GM23248 (cell line): ENCODE results near the gene CRTC2. TPM values are rescaled to one million over a fixed set of nuclear protein-coding genes. Genes with fewer than 3 reads are reported as not detected.

Experiments
- DNase-seq: peaks from one replicate; pipeline ENCODE4 v3.0.0-alpha.2; 2015
- H2AFZ ChIP-seq: fragments of 200-600 bp; sonication (generic); 2 replicates; pipeline ENCODE4 v1.6.1; 2016; ENCODE audit warnings: antibody characterized with exemption
- H3F3A ChIP-seq: fragments of 200-600 bp; sonication (generic); 2 replicates; pipeline ENCODE4 v1.6.1; 2016; ENCODE audit warnings: mild to moderate bottlenecking, antibody characterized with exemption, mixed run types; ENCODE audit not compliant: insufficient read depth
- H3K27ac ChIP-seq: fragments of 200-600 bp; sonication (generic); 2 replicates; pipeline ENCODE4 v1.5.1; 2016; ENCODE audit warnings: mild to moderate bottlenecking
- H3K27me3 ChIP-seq: fragments of 200-600 bp; sonication (generic); replicated peaks from 2 replicates; pipeline ENCODE4 v1.6.1; 2016; ENCODE audit warnings: mild to moderate bottlenecking; ENCODE audit not compliant: insufficient read depth
- H3K36me3 ChIP-seq: fragments of 200-600 bp; sonication (generic); 2 replicates; pipeline ENCODE4 v1.6.1; 2016; ENCODE audit warnings: low read depth, mild to moderate bottlenecking
- H3K4me1 ChIP-seq: fragments of 200-600 bp; sonication (generic); 2 replicates; pipeline ENCODE4 v1.6.1; 2016; ENCODE audit warnings: mild to moderate bottlenecking; ENCODE audit not compliant: insufficient read depth
- H3K4me2 ChIP-seq: fragments of 200-600 bp; sonication (generic); one replicate; pipeline ENCODE4 v1.6.1; 2016; ENCODE audit warnings: mild to moderate bottlenecking; ENCODE audit not compliant: unreplicated experiment
- H3K4me3 ChIP-seq: fragments of 200-600 bp; sonication (generic); 2 replicates; pipeline ENCODE4 v1.5.1; 2016; ENCODE audit warnings: mild to moderate bottlenecking
- H3K79me2 ChIP-seq: fragments of 200-600 bp; sonication (generic); 2 replicates; pipeline ENCODE4 v1.6.1; 2016; ENCODE audit warnings: mild to moderate bottlenecking; ENCODE audit not compliant: insufficient read depth
- H3K9ac ChIP-seq: fragments of 200-600 bp; sonication (generic); 2 replicates; pipeline ENCODE4 v1.6.1; 2016; ENCODE audit warnings: mild to moderate bottlenecking
- H3K9me2 ChIP-seq: fragments of 200-600 bp; sonication (generic); 2 replicates; pipeline ENCODE4 v1.6.1; 2016; ENCODE audit warnings: mixed run types, mild to moderate bottlenecking, moderate library complexity; ENCODE audit not compliant: insufficient read depth
- H3K9me3 ChIP-seq: fragments of 200-600 bp; sonication (generic); one replicate; pipeline ENCODE4 v1.6.1; 2017; ENCODE audit warnings: low read depth
- H4K20me1 ChIP-seq: fragments of 200-600 bp; sonication (generic); 2 replicates; pipeline ENCODE4 v1.6.0; 2016; ENCODE audit not compliant: insufficient read depth
- EZH2 ChIP-seq: fragments of 200-600 bp; sonication (generic); IDR thresholded peaks from 2 replicates; pipeline ENCODE4 v1.6.1; 2018; ENCODE audit warnings: antibody characterized with exemption, mild to moderate bottlenecking; ENCODE audit not compliant: insufficient read depth, poor library complexity, severe bottlenecking
- EZH2phosphoT487 ChIP-seq: fragments of 200-600 bp; sonication (generic); IDR thresholded peaks from 2 replicates; pipeline ENCODE4 v1.6.1; 2018; ENCODE audit warnings: antibody characterized with exemption, moderate library complexity, mild to moderate bottlenecking, low read depth; ENCODE audit not compliant: insufficient read depth
- WGBS, 2 experiments: methylation state at CpG; one replicate each; pipeline ENCODE4 v1.1.6; 2015 to 2017; ENCODE audit warnings: low lambda C conversion rate in 2 of 2, low coverage in 1 of 2; ENCODE audit errors: missing lambda C conversion rate in 2 of 2; 5-methylcytosine and 5-hydroxymethylcytosine counted together
- in situ Hi-C: fragments of 300-500 bp; cut with MboI; formaldehyde crosslinking; loops from 2 replicates; pipeline ENCODE4 v1.15.0; 2020
- polyA plus RNA-seq: library from polyadenylated mRNA; unstranded; fragments of >200 nt; fragmentation: Nextera tagmentation; extraction: Ambion mirVana; gene quantifications from 2 replicates; pipeline ENCODE4 v1.2.1, GENCODE V29; 2016
- total RNA-seq: library from RNA; depleted of rRNA; stranded (reverse); fragments of >200 nt; shearing (Covaris generic); gene quantifications from 2 replicates; pipeline ENCODE4 v1.2.3, GENCODE V29; 2014

The CRTC2 gene
- total and polyA plus RNA-seq, 2 experiments from 2014 or later = 7.5 to 21.0 TPM

DNA sequence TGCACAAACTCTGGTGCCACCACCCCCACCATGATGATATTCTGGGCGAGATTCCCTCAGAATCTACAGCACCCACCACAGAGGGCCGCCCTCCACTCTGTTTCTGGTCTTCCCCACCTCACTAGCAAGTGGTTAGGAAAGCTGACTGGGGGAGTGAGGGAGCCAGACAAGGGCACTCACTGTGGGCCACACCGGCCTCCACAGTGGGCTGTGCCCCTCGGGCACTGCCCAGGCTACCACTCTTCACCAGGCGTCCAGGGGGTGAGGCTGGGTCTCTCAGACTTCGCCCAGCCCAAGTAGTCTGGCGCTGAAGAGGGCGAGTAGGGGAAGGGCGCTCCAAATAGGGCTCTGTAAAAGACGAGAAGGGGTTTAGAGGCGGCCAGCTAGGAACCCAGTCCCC lies 24.5 kb downstream of the CRTC2 start:
- H3K9ac ChIP-seq = no peak overlapping the region
- no peaks in the 10 kb centered on the region; the same call in 1 of the 2 replicates for H3K36me3 ChIP-seq
- H3K79me2 ChIP-seq = no peaks in the 10 kb centered on the region
- H3K9me3 ChIP-seq = no peaks in the 10 kb centered on the region
- no peak overlapping the region for H3K27ac ChIP-seq
- H3F3A ChIP-seq = 0 out of 2 replicates have a peak, but pooled peaks cover 9% of the 10 kb centered on the region
- no peaks in the 10 kb centered on the region for H3K9me2 ChIP-seq
- WGBS, 2 experiments = 92 to 95% methylated on average over 11 of the region's 11 CpGs
- no peak overlapping the region for H2AFZ ChIP-seq
- no peak overlapping the region for H3K4me2 ChIP-seq
- H3K27me3 ChIP-seq = no peaks in the 10 kb centered on the region
- peaks cover 2% of the 10 kb centered on the region; the same call in 1 of the 2 replicates for H3K4me1 ChIP-seq
- H3K4me3 ChIP-seq = no peak overlapping the region
- no peak for TF ChIP-seq EZH2
- no peak for TF ChIP-seq EZH2phosphoT487
- DNase-seq = no peak
- H4K20me1 ChIP-seq = no peaks in the 10 kb centered on the region
- in situ Hi-C loops = no loop called here

GRCh38 chr1:153933430-153933829 lies 25.0 kb downstream of the CRTC2 start:
- H3K36me3 ChIP-seq = no peaks in the 10 kb centered on the region; the same call in 1 of the 2 replicates
- 87 to 93% methylated on average over 7 to 13 of the region's 14 CpGs for WGBS, 2 experiments
- DNase-seq = no peak

GRCh38 chr1:153932156-153933131 lies 26.0 kb downstream of the CRTC2 start:
- 0 out of 2 replicates have a peak, but pooled peaks cover 9% of the 10 kb centered on the region for H3F3A ChIP-seq
- H3K27ac ChIP-seq = no peak overlapping the region
- no peaks in the 10 kb centered on the region for H3K27me3 ChIP-seq
- 93 to 94% methylated on average over 18 of the region's 18 CpGs for whole genome bisulfite sequencing, 2 experiments
- peaks cover 8% of the 10 kb centered on the region; the same call in 1 of the 2 replicates for H3K4me1 ChIP-seq
- H3K4me2 ChIP-seq = no peak overlapping the region
- H3K9me3 ChIP-seq = no peaks in the 10 kb centered on the region
- no peak overlapping the region for H3K9ac ChIP-seq
- H3K4me3 ChIP-seq = no peak overlapping the region
- no peaks in the 10 kb centered on the region; the same call in 1 of the 2 replicates for H3K36me3 ChIP-seq
- no peaks in the 10 kb centered on the region for H3K9me2 ChIP-seq
- H3K79me2 ChIP-seq = no peaks in the 10 kb centered on the region
- no peak for DNase-seq
- in situ Hi-C loops = no loop called here
- TF ChIP-seq EZH2 = no peak
- no peak for TF ChIP-seq EZH2phosphoT487
- H4K20me1 ChIP-seq = no peaks in the 10 kb centered on the region
- H2AFZ ChIP-seq = no peak overlapping the region

More at GRCh38 chr1:153933430-153933829, 25.0 kb downstream of the CRTC2 start:
- H3K27ac ChIP-seq = no peak overlapping the region
- H3K9me2 ChIP-seq = no peaks in the 10 kb centered on the region
- no peaks in the 10 kb centered on the region for H4K20me1 ChIP-seq
- TF ChIP-seq EZH2phosphoT487 (no peak), EZH2 (no peak)
- 0 out of 2 replicates have a peak, but pooled peaks cover 9% of the 10 kb centered on the region for H3F3A ChIP-seq
- no peaks in the 10 kb centered on the region for H3K9me3 ChIP-seq
- H3K79me2 ChIP-seq = no peaks in the 10 kb centered on the region
- no peak overlapping the region for H3K4me3 ChIP-seq
- no peak overlapping the region for H3K9ac ChIP-seq
- no peaks in the 10 kb centered on the region for H3K27me3 ChIP-seq
- in situ Hi-C loops = no loop called here
- no peak overlapping the region for H2AFZ ChIP-seq
- H3K4me2 ChIP-seq = no peak overlapping the region
- H3K4me1 ChIP-seq = peaks cover 7% of the 10 kb centered on the region; the same call in 1 of the 2 replicates

- no peaks in the 10 kb centered on the region for H4K20me1 ChIP-seq
- H3K36me3 ChIP-seq = no peaks in the 10 kb centered on the region
- no peaks in the 10 kb centered on the region for H3K79me2 ChIP-seq
- peaks cover 8% of the 10 kb centered on the region; the same call in 1 of the 2 replicates for H3K4me1 ChIP-seq
- H3K9me3 ChIP-seq = no peaks in the 10 kb centered on the region
- TF ChIP-seq EZH2 (no peak), EZH2phosphoT487 (no peak)
- H3K27ac ChIP-seq = no peak overlapping the region
- DNase-seq = no peak
- WGBS, 2 experiments = 86 to 87% methylated on average over 14 of the region's 14 CpGs
- 0 out of 2 replicates have a peak, but pooled peaks cover 9% of the 10 kb centered on the region for H3F3A ChIP-seq
- H3K9me2 ChIP-seq = no peaks in the 10 kb centered on the region
- H3K4me2 ChIP-seq = no peak overlapping the region
- in situ Hi-C loops = no loop called here
- H3K4me3 ChIP-seq = no peak overlapping the region
- no peaks in the 10 kb centered on the region for H3K27me3 ChIP-seq
- H3K9ac ChIP-seq = no peak overlapping the region
- H2AFZ ChIP-seq = no peak overlapping the region
These were observed 28.1 kb downstream of the CRTC2 start for GRCh38 chr1:153929981-153930948.
